GM12891 (cell line): ENCODE data around the gene SP7.
"Not testable (repeated sequence)": the region's sequence is repeated elsewhere in the genome, so short reads cannot be mapped to it uniquely, and the experiment has no call there.

Experiments
- PAX5 ChIP-seq: IDR thresholded peaks from 2 replicates; pipeline ENCODE4 v1.6.1; 2011; ENCODE audit warnings: low read length, moderate library complexity, mild to moderate bottlenecking; ENCODE audit not compliant: insufficient read depth, severe bottlenecking
- POLR2A ChIP-seq: IDR thresholded peaks from 2 replicates; pipeline ENCODE4 v1.6.1; 2011; ENCODE audit warnings: low read depth, low read length, control low read depth
- POLR2AphosphoS5 ChIP-seq: IDR thresholded peaks from 2 replicates; pipeline ENCODE4 v1.6.1; 2011; ENCODE audit warnings: low read depth, low read length, control low read depth
- POU2F2 ChIP-seq: IDR thresholded peaks from 2 replicates; pipeline ENCODE4 v1.6.1; 2011; ENCODE audit warnings: low read depth, mild to moderate bottlenecking, control low read depth, low read length, moderate library complexity
- SPI1 ChIP-seq: IDR thresholded peaks from 2 replicates; pipeline ENCODE4 v1.6.1; 2011; ENCODE audit warnings: low read depth, low read length, control low read depth
- TAF1 ChIP-seq: IDR thresholded peaks from 2 replicates; pipeline ENCODE4 v1.6.1; 2011; ENCODE audit warnings: low read depth, low read length, control low read depth

GRCh38 chr12:53332339-53332738 lies 3.8 kb downstream of the SP7 start:
- TF ChIP-seq POLR2AphosphoS5, POLR2A, PAX5, SPI1, TAF1, POU2F2: not testable (repeated sequence)
